Measurements from ENCODE around the gene LGR6. TPM values are rescaled to one million over a fixed set of nuclear protein-coding genes. Genes with fewer than 3 reads are reported as not detected.

The LGR6 gene
- total and polyA plus RNA-seq, 10 of the 15 experiments (the other 5 are each of a cell fraction or from before 2014, with no cell fraction given) = not detected

DNA sequence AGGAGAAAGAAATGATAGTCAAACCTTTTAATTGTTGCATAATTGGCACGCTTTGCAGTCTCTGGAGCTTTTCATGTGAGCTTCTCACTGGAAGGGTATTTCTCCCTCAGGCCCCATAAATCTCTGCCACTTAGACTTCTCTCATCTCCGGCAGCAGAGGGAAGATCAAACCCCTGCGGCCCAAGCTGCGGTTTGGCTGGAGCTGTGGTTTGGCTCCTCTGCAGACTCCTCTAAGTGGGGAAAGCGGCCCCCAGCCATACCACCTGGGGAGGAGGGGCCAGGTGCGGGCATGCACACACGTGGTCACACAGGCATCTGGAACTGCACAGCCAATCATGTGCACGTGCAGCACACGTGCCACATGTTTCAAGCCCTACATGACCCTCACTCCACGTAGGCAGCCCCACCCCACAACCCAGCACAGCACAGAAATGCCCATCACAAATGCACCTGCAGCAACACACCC lies 89.8 kb downstream of the LGR6 start:
- POLR2A ChIA-PET = no interaction called here

More for the DNA sequence above, 89.8 kb downstream of the LGR6 start:
- Histone ChIP-seq H3K9me3 (replicated peaks; ENCODE audit: control insufficient read depth, insufficient read depth, low read length) (no peaks in the 10 kb centered on the region), H2AFZ (ENCODE audit: control insufficient read depth, low read depth, low read length) (no peak overlapping the region), H3K36me3 (ENCODE audit: control insufficient read depth in 2 of 2, insufficient read depth in 2 of 2, low read length in 1 of 2) (no peaks in the 10 kb centered on the region), H3K4me3 (no peak overlapping the region), H4K20me1 (ENCODE audit: control insufficient read depth, insufficient read depth) (no peaks in the 10 kb centered on the region), H3K79me2 (ENCODE audit: control insufficient read depth, insufficient read depth, low read length) (no peaks in the 10 kb centered on the region), H3K27ac (ENCODE audit: control insufficient read depth, insufficient read depth) (no peak overlapping the region), H3K4me2 (ENCODE audit: control insufficient read depth, insufficient read depth) (no peak overlapping the region), H3K27me3 (replicated peaks in 1 of 2; ENCODE audit: control insufficient read depth in 2 of 2, insufficient read depth in 2 of 2, low read length in 1 of 2) (peaks cover 0 to 8% of the 10 kb centered on the region in 2 experiments; a peak in 2 of 4 replicates), H3K9ac (ENCODE audit: control insufficient read depth, insufficient read depth, low read length) (no peak overlapping the region), H3K4me1 (ENCODE audit: control insufficient read depth, insufficient read depth, low read length) (no peaks in the 10 kb centered on the region)
- no TSS peak for BruUV-seq (replicated peaks)
- ChIA-PET SMC1A (ENCODE audit: uncharacterized antibody, unreplicated experiment) (no interaction called here), CTCF (interaction anchor here (1.1 kb wide), 1 partner anchor 91 kb away, joined by 4 read pairs; no protein-coding TSS in a partner anchor), RAD21 (ENCODE audit: unreplicated experiment) (no interaction called here)
- 4% methylated on average over 10 of the region's 10 CpGs for WGBS (ENCODE audit: insufficient coverage, insufficient replicate concordance, low lambda C conversion rate, missing lambda C conversion rate)
- in situ Hi-C loops (cut with MboI) (no loop called here), intact Hi-C loops (cut with micrococcal nuclease; ENCODE audit: unreplicated experiment) (no loop called here)
- ATAC-seq (no peak; the same call in none of the 3 replicates), FAIRE-seq (no peak), DNase-seq (ENCODE audit: low read depth, low spot score) (no peak)
- 0 out of 2 replicates have a peak, but pooled peaks have one; percentile 11 for TF ChIP-seq RUNX3 (IDR thresholded peaks at IDR 0.05; ENCODE audit: low read length)
- TF ChIP-seq NR2F1 (conservative IDR thresholded peaks at IDR 0.05) = no peak
- 0 out of 2 replicates have a peak, but pooled peaks have one; percentile 13 for TF ChIP-seq NFYB (IDR thresholded peaks at IDR 0.05; ENCODE audit: insufficient read depth, low read depth, low read length)
- no peak for TF ChIP-seq SMAD1 (IDR thresholded peaks at IDR 0.05; ENCODE audit: low read depth, partially characterized antibody)
- TF ChIP-seq BHLHE40 (IDR thresholded peaks at IDR 0.05; ENCODE audit: borderline replicate concordance in 1 of 2, low read depth in 2 of 2, low read length in 1 of 2) = peak; percentile 63 to 93
- TF ChIP-seq EED (IDR thresholded peaks at IDR 0.05; ENCODE audit: low read depth) = no peak
- TF ChIP-seq SUZ12 (IDR thresholded peaks at IDR 0.05; ENCODE audit: unreplicated experiment) = no peak
- TF ChIP-seq, protein P1, sequence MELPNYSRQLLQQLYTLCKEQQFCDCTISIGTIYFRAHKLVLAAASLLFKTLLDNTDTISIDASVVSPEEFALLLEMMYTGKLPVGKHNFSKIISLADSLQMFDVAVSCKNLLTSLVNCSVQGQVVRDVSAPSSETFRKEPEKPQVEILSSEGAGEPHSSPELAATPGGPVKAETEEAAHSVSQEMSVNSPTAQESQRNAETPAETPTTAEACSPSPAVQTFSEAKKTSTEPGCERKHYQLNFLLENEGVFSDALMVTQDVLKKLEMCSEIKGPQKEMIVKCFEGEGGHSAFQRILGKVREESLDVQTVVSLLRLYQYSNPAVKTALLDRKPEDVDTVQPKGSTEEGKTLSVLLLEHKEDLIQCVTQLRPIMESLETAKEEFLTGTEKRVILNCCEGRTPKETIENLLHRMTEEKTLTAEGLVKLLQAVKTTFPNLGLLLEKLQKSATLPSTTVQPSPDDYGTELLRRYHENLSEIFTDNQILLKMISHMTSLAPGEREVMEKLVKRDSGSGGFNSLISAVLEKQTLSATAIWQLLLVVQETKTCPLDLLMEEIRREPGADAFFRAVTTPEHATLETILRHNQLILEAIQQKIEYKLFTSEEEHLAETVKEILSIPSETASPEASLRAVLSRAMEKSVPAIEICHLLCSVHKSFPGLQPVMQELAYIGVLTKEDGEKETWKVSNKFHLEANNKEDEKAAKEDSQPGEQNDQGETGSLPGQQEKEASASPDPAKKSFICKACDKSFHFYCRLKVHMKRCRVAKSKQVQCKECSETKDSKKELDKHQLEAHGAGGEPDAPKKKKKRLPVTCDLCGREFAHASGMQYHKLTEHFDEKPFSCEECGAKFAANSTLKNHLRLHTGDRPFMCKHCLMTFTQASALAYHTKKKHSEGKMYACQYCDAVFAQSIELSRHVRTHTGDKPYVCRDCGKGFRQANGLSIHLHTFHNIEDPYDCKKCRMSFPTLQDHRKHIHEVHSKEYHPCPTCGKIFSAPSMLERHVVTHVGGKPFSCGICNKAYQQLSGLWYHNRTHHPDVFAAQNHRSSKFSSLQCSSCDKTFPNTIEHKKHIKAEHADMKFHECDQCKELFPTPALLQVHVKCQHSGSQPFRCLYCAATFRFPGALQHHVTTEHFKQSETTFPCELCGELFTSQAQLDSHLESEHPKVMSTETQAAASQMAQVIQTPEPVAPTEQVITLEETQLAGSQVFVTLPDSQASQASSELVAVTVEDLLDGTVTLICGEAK (IDR thresholded peaks at IDR 0.05; ENCODE audit: borderline replicate concordance) = no peak
- no peak for TF ChIP-seq NRF1 (conservative IDR thresholded peaks at IDR 0.05; ENCODE audit: low read depth, low read length)
